Upper lobe of right lung (tissue), 1 donor: Measurements from ENCODE around the gene ASB4. TPM values are rescaled to one million over a fixed set of nuclear protein-coding genes. Genes with fewer than 3 reads are reported as not detected.

ENCODE experiments used
- ATAC-seq: fragments of 200-7000 bp; cut with Tn5 transposase; one replicate; pipeline ENCODE4 v1.9.1; 2020; ENCODE audit warnings: mild to moderate bottlenecking, moderate library complexity
- DNase-seq: peaks from one replicate; pipeline ENCODE4 v3.0.0-alpha.2; 2020
- H3K27ac ChIP-seq: fragments of 200-600 bp; one replicate; pipeline ENCODE4 v1.8.0; 2022
- H3K27me3 ChIP-seq: fragments of 200-600 bp; one replicate; pipeline ENCODE4 v1.8.0; 2022; ENCODE audit warnings: mild to moderate bottlenecking
- H3K36me3 ChIP-seq: fragments of 200-600 bp; one replicate; pipeline ENCODE4 v1.8.0; 2022
- H3K4me1 ChIP-seq: fragments of 200-600 bp; one replicate; pipeline ENCODE4 v1.8.0; 2022
- H3K4me3 ChIP-seq: fragments of 200-600 bp; one replicate; pipeline ENCODE4 v1.8.0; 2022; ENCODE audit warnings: mild to moderate bottlenecking
- H3K9me3 ChIP-seq: fragments of 200-600 bp; one replicate; pipeline ENCODE4 v1.8.0; 2022
- CTCF ChIP-seq: fragments of 200-600 bp; IDR thresholded peaks from one replicate; pipeline ENCODE4 v1.8.0; 2022; ENCODE audit warnings: antibody characterized with exemption
- intact Hi-C: fragments of 100-400 bp; cut with DNase I; formaldehyde crosslinking; loops from one replicate; pipeline ENCODE4 v1.11.0; 2022
- total RNA-seq: library from RNA; stranded (reverse); fragmentation: NEBNext Ultra II Directional; extraction: Animal tissue kit (Norgen Biotek cat#: 25700); gene quantifications from one replicate; pipeline ENCODE4 v1.2.1, GENCODE V29; 2021
- donor health status: DM: no; HTN: yes; CAD: no; lungs with severe emphysema.

Gene ASB4
- total RNA-seq, 1 donor from 2014 or later = 0.49 TPM

GRCh38 chr7:95553939-95554338, 68.2 kb downstream of the ASB4 start:
- H3K4me1 ChIP-seq = peaks cover 21% of the 10 kb centered on the region
- no peaks in the 10 kb centered on the region for H3K36me3 ChIP-seq
- H3K27ac ChIP-seq = no peak overlapping the region
- DNase-seq (no peak), ATAC-seq (no peak)
- no peak for TF ChIP-seq CTCF
- no peak overlapping the region for H3K4me3 ChIP-seq
- no peaks in the 10 kb centered on the region for H3K9me3 ChIP-seq
- intact Hi-C loops = no loop called here
- no peaks in the 10 kb centered on the region for H3K27me3 ChIP-seq

- Histone ChIP-seq H3K36me3 (no peaks in the 10 kb centered on the region), H3K4me3 (no peak overlapping the region), H3K9me3 (no peaks in the 10 kb centered on the region), H3K4me1 (no peaks in the 10 kb centered on the region), H3K27ac (no peak overlapping the region), H3K27me3 (no peaks in the 10 kb centered on the region)
- intact Hi-C loops = no loop called here
- ATAC-seq (no peak), DNase-seq (no peak)
- TF ChIP-seq CTCF = no peak
Observed at GRCh38 chr7:95556777-95557176, 71.0 kb downstream of the ASB4 start.

GRCh38 chr7:95558864-95559263, 73.1 kb downstream of the ASB4 start:
- intact Hi-C loops = no loop called here
- H3K4me3 ChIP-seq = no peak overlapping the region

GRCh38 chr7:95560674-95561073, 74.9 kb downstream of the ASB4 start:
- no peak for TF ChIP-seq CTCF
- no peak for ATAC-seq
- no peak overlapping the region for H3K27ac ChIP-seq

More at GRCh38 chr7:95558864-95559263, 73.1 kb downstream of the ASB4 start:
- Histone ChIP-seq H3K36me3 (no peaks in the 10 kb centered on the region), H3K27me3 (no peaks in the 10 kb centered on the region), H3K27ac (no peak overlapping the region), H3K4me1 (no peaks in the 10 kb centered on the region), H3K9me3 (no peaks in the 10 kb centered on the region)
- ATAC-seq (no peak), DNase-seq (no peak)
- TF ChIP-seq CTCF = no peak

GRCh38 chr7:95569720-95570119, 84.0 kb downstream of the ASB4 start:
- ATAC-seq (no peak), DNase-seq (no peak)
- no peaks in the 10 kb centered on the region for H3K9me3 ChIP-seq
- intact Hi-C loops = no loop called here
- H3K27me3 ChIP-seq = no peaks in the 10 kb centered on the region
- TF ChIP-seq CTCF = no peak
- no peaks in the 10 kb centered on the region for H3K4me1 ChIP-seq
- H3K4me3 ChIP-seq = no peak overlapping the region
- no peaks in the 10 kb centered on the region for H3K36me3 ChIP-seq
- no peak overlapping the region for H3K27ac ChIP-seq

More at GRCh38 chr7:95560674-95561073, 74.9 kb downstream of the ASB4 start:
- no peak for DNase-seq
- no peak overlapping the region for H3K4me3 ChIP-seq
- no peaks in the 10 kb centered on the region for H3K27me3 ChIP-seq
- no peaks in the 10 kb centered on the region for H3K36me3 ChIP-seq
- no peaks in the 10 kb centered on the region for H3K9me3 ChIP-seq
- intact Hi-C loops = no loop called here
- no peaks in the 10 kb centered on the region for H3K4me1 ChIP-seq

GRCh38 chr7:95577137-95577536, 91.4 kb downstream of the ASB4 start:
- intact Hi-C loops = no loop called here
- Histone ChIP-seq H3K4me3 (no peak overlapping the region), H3K27me3 (no peaks in the 10 kb centered on the region), H3K4me1 (no peaks in the 10 kb centered on the region), H3K36me3 (no peaks in the 10 kb centered on the region), H3K9me3 (no peaks in the 10 kb centered on the region), H3K27ac (no peak overlapping the region)
- TF ChIP-seq CTCF = no peak
- ATAC-seq (peak; percentile 38), DNase-seq (no peak)
